Adrenal gland (tissue), 5 donors: ENCODE results near the gene KIFBP.

Source experiments
- POLR2A ChIP-seq, 2 donors: fragments of 450-650 bp; IDR thresholded peaks; one replicate each; pipeline ENCODE4 v1.6.1; 2017; ENCODE audit warnings: antibody characterized with exemption in 2 of 2, mild to moderate bottlenecking in 2 of 2, moderate library complexity in 1 of 2
- TF ChIP-seq, protein P1 (sequence below), 6 experiments: fragments of 450-650 bp in 4 of 6; fragments of 200-600 bp in 2 of 6; sonication (generic) in 1 of 6; IDR thresholded peaks; 1 replicate in 5 of 6; 2 replicates in 1 of 6; pipeline versions ENCODE4 v1.5.1 to v1.8.0; 2016 to 2021; ENCODE audit warnings: antibody characterized with exemption in 6 of 6, mild to moderate bottlenecking in 2 of 6, moderate library complexity in 1 of 6
- donor health status: DM: no; HTN: no; CAD: no.

DNA sequence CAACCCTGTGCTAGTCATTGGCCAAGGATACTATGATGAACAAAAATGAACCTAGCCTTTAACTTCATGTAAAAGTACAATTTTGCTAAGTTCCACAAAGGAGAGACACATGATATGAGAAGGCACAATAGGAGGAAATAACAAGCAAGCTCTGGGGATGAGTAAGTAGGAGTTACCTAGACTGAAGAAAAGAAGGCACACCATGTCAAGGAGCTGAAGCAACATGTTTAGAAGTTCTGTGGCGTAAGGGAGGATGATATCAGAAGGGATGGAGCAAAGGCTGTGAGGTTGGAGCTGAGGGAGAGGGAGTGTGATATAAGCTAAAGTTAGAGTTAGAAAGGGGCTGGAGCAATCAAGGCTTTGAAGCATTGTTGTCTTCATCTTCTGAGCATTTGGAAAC is 25.6 kb downstream of the KIFBP start:
- TF ChIP-seq, protein P1, sequence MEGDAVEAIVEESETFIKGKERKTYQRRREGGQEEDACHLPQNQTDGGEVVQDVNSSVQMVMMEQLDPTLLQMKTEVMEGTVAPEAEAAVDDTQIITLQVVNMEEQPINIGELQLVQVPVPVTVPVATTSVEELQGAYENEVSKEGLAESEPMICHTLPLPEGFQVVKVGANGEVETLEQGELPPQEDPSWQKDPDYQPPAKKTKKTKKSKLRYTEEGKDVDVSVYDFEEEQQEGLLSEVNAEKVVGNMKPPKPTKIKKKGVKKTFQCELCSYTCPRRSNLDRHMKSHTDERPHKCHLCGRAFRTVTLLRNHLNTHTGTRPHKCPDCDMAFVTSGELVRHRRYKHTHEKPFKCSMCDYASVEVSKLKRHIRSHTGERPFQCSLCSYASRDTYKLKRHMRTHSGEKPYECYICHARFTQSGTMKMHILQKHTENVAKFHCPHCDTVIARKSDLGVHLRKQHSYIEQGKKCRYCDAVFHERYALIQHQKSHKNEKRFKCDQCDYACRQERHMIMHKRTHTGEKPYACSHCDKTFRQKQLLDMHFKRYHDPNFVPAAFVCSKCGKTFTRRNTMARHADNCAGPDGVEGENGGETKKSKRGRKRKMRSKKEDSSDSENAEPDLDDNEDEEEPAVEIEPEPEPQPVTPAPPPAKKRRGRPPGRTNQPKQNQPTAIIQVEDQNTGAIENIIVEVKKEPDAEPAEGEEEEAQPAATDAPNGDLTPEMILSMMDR (IDR thresholded peaks at IDR 0.05): no peak
- no peak for TF ChIP-seq POLR2A (IDR thresholded peaks at IDR 0.05)
